GM23338 (cell line): Measurements from ENCODE around the gene AKAP13. TPM values are rescaled to one million over a fixed set of nuclear protein-coding genes. Genes with fewer than 3 reads are reported as not detected.

Source experiments
- ATAC-seq: fragments of 200-7000 bp; cut with Tn5 transposase; 3 replicates; pipeline ENCODE4 v1.9.1; 2020
- DNase-seq: peaks from one replicate; pipeline ENCODE4 v3.0.0-alpha.2; 2015; ENCODE audit warnings: low spot score
- H2AFZ ChIP-seq: fragments of 200-600 bp; sonication (generic); 2 replicates; pipeline ENCODE4 v1.8.0; 2016; ENCODE audit warnings: antibody characterized with exemption, mild to moderate bottlenecking, moderate library complexity
- H3F3A ChIP-seq: fragments of 200-600 bp; sonication (generic); replicated peaks from 2 replicates; pipeline ENCODE4 v1.8.0; 2017; ENCODE audit warnings: antibody characterized with exemption, mixed run types, low read depth
- H3K27ac ChIP-seq: fragments of 200-600 bp; sonication (generic); 2 replicates; pipeline ENCODE4 v1.6.1; 2016; ENCODE audit warnings: low read depth
- H3K27me3 ChIP-seq: fragments of 200-600 bp; sonication (generic); 2 replicates; pipeline ENCODE4 v1.8.0; 2016; ENCODE audit warnings: mild to moderate bottlenecking, mixed run types, moderate library complexity; ENCODE audit not compliant: insufficient read depth
- H3K36me3 ChIP-seq: fragments of 200-600 bp; sonication (generic); 2 replicates; pipeline ENCODE4 v1.8.0; 2016; ENCODE audit warnings: mild to moderate bottlenecking; ENCODE audit not compliant: insufficient read depth
- H3K4me1 ChIP-seq: fragments of 200-600 bp; sonication (generic); 2 replicates; pipeline ENCODE4 v1.8.0; 2016; ENCODE audit warnings: mild to moderate bottlenecking, moderate library complexity; ENCODE audit not compliant: insufficient read depth
- H3K4me2 ChIP-seq: fragments of 200-600 bp; sonication (generic); 2 replicates; pipeline ENCODE4 v1.7.1; 2017; ENCODE audit warnings: mixed run types
- H3K4me3 ChIP-seq: fragments of 200-600 bp; sonication (generic); 2 replicates; pipeline ENCODE4 v1.6.1; 2016; ENCODE audit warnings: mixed run types
- H3K79me2 ChIP-seq: fragments of 200-600 bp; sonication (generic); replicated peaks from 2 replicates; pipeline ENCODE4 v1.8.0; 2017; ENCODE audit warnings: mild to moderate bottlenecking; ENCODE audit not compliant: insufficient read depth
- H3K9me2 ChIP-seq: fragments of 200-600 bp; sonication (generic); 2 replicates; pipeline ENCODE4 v1.8.0; 2017; ENCODE audit not compliant: insufficient read depth
- H4K20me1 ChIP-seq: fragments of 200-600 bp; sonication (generic); replicated peaks from 2 replicates; pipeline ENCODE4 v1.8.0; 2017; ENCODE audit warnings: mild to moderate bottlenecking; ENCODE audit not compliant: insufficient read depth
- H3K27ac Mint-ChIP-seq: 2 replicates; pipeline ENCODE4 v1.8.0; 2020; ENCODE audit warnings: inconsistent platforms, mild to moderate bottlenecking, moderate library complexity, mixed read lengths
- H3K27me3 Mint-ChIP-seq: 3 replicates; pipeline ENCODE4 v1.8.0; 2022; ENCODE audit warnings: low read depth, mild to moderate bottlenecking, moderate library complexity, mixed read lengths, inconsistent platforms; ENCODE audit not compliant: insufficient read depth, poor library complexity
- H3K36me3 Mint-ChIP-seq: 3 replicates; pipeline ENCODE4 v1.8.0; 2021; ENCODE audit warnings: low read depth, mild to moderate bottlenecking, inconsistent platforms, moderate library complexity, mixed read lengths
- H3K4me1 Mint-ChIP-seq: 3 replicates; pipeline ENCODE4 v1.8.0; 2020; ENCODE audit warnings: mild to moderate bottlenecking, inconsistent platforms, mixed read lengths
- H3K4me3 Mint-ChIP-seq: 3 replicates; pipeline ENCODE4 v1.8.0; 2021; ENCODE audit warnings: moderate library complexity, mild to moderate bottlenecking, inconsistent platforms, mixed read lengths
- H3K9me3 Mint-ChIP-seq: 3 replicates; pipeline ENCODE4 v1.8.0; 2020; ENCODE audit warnings: moderate library complexity, mild to moderate bottlenecking, inconsistent platforms, mixed read lengths
- JUNB ChIP-seq: IDR thresholded peaks from one replicate; pipeline ENCODE4 v1.6.1; 2016; ENCODE audit warnings: antibody characterized with exemption; ENCODE audit not compliant: unreplicated experiment
- STAT1 ChIP-seq: IDR thresholded peaks from one replicate; pipeline ENCODE4 v1.6.1; 2016; ENCODE audit warnings: antibody characterized with exemption; ENCODE audit not compliant: unreplicated experiment
- polyA plus RNA-seq: library from polyadenylated mRNA; unstranded; fragments of >200 nt; fragmentation: Nextera tagmentation; extraction: Ambion mirVana; gene quantifications from 2 replicates; pipeline ENCODE4 v1.2.1, GENCODE V29; 2016
- total RNA-seq: library from RNA; depleted of rRNA; stranded (reverse); fragments of >200 nt; shearing (Covaris generic); gene quantifications from 2 replicates; pipeline ENCODE4 v1.2.3, GENCODE V29; 2014
- TF ChIP-seq, protein P1 (sequence below): fragments of 250-450 bp; sonication (Bioruptor Pico); IDR thresholded peaks from 2 replicates; pipeline ENCODE4 v1.5.0; 2020; ENCODE audit warnings: mild to moderate bottlenecking, moderate library complexity
- TF ChIP-seq, protein P2 (sequence below): IDR thresholded peaks from 2 replicates; pipeline ENCODE4 v1.6.1; 2016; ENCODE audit warnings: antibody characterized with exemption
- TF ChIP-seq, protein P3 (sequence below): IDR thresholded peaks from one replicate; pipeline ENCODE4 v1.6.1; 2018; ENCODE audit warnings: antibody characterized with exemption; ENCODE audit not compliant: unreplicated experiment
- TF ChIP-seq, protein P4 (sequence below), 2 experiments: fragments of 200-600 bp in 1 of 2; sonication (generic) in 1 of 2; conservative IDR thresholded peaks; 2 replicates each; pipeline versions ENCODE4 v1.5.1 to v1.6.1; 2016 to 2017; ENCODE audit warnings: antibody characterized with exemption in 2 of 2, low read depth in 2 of 2, mild to moderate bottlenecking in 2 of 2, moderate library complexity in 1 of 2

Gene AKAP13
- total and polyA plus RNA-seq, 2 experiments from 2014 or later, result 46.2 to 60.7 TPM

DNA sequence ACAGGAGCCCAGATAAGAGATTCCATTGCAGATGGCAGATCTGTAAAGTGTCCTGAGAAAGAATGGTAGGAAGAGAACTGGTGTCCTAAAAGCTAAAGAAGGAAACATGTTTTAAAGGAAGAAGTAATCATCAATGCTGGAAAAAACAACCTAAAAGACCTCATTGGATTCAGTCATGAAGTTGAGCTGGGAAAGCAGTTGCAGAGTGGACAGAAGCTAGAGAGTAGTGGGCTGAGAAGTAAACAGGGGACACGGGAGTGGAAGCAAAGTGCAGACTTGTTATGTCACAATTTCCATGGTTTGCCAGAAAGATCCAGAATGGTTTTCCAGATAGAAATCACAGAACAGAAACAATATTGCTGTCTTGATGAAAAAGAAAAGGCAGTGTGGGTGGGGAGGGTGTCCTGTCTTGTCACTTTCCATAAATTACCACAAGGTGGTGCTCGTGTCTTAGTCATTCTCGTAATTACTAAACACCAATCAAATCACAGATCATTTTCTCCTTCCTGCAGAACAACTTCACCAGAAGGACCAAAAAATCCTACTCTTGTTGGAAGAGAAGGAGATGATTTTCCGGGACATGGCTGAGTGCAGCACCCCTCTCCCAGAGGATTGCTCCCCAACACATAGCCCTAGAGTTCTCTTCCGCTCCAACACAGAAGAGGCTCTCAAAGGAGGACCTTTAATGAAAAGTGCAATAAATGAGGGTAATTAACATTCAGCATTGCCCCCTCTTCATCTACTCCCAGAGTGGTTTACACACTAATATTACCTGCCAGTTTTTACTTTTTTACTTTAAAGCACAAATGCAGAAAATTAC lies 349.8 kb downstream of the AKAP13 start:
- H3K36me3 Mint-ChIP-seq, result peaks cover 59% of the 10 kb centered on the region
- H3K4me3 Mint-ChIP-seq, result no peak overlapping the region

DNA sequence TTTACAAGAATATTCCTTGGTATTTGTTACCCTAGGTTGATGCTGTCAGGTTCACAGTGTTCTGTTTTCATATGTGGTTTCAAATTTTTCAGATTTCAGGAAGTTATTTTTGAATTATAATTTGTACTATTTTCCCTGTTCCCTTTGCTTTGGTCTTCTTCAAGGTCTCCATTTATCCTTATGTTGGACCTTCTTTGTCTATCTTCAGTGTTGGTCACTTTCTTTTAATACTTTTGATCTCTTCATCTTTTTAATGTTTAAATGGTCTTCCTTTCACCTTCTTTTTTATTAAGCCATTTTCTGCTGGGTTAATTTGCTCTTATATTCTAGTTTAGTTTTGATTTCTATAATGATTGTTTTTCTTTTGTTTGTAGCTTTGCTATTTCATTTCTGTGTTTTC lies 353.0 kb downstream of the AKAP13 start:
- Histone ChIP-seq H3K4me2 (no peak overlapping the region), H2AFZ (no peak overlapping the region), H3K36me3 (peaks cover 27% of the 10 kb centered on the region; the same call in 1 of the 2 replicates), H4K20me1 (peaks cover 3% of the 10 kb centered on the region; the same call in 1 of the 2 replicates), H3K27me3 (no peaks in the 10 kb centered on the region), H3K9me2 (no peaks in the 10 kb centered on the region), H3K4me1 (no peaks in the 10 kb centered on the region), H3K27ac (no peak overlapping the region), H3K79me2 (no peaks in the 10 kb centered on the region), H3F3A (0 out of 2 replicates have a peak, but pooled peaks cover 7% of the 10 kb centered on the region), H3K4me3 (no peak overlapping the region)
- H3K27ac Mint-ChIP-seq, result no peak overlapping the region
- peaks cover 27% of the 10 kb centered on the region for H3K9me3 Mint-ChIP-seq
- H3K4me1 Mint-ChIP-seq, result no peaks in the 10 kb centered on the region
- ATAC-seq, result no peak
- DNase-seq, result no peak
- H3K27me3 Mint-ChIP-seq, result peaks cover 3% of the 10 kb centered on the region
- H3K36me3 Mint-ChIP-seq, result peaks cover 78% of the 10 kb centered on the region
- H3K4me3 Mint-ChIP-seq, result no peak overlapping the region
- TF ChIP-seq, protein P1, sequence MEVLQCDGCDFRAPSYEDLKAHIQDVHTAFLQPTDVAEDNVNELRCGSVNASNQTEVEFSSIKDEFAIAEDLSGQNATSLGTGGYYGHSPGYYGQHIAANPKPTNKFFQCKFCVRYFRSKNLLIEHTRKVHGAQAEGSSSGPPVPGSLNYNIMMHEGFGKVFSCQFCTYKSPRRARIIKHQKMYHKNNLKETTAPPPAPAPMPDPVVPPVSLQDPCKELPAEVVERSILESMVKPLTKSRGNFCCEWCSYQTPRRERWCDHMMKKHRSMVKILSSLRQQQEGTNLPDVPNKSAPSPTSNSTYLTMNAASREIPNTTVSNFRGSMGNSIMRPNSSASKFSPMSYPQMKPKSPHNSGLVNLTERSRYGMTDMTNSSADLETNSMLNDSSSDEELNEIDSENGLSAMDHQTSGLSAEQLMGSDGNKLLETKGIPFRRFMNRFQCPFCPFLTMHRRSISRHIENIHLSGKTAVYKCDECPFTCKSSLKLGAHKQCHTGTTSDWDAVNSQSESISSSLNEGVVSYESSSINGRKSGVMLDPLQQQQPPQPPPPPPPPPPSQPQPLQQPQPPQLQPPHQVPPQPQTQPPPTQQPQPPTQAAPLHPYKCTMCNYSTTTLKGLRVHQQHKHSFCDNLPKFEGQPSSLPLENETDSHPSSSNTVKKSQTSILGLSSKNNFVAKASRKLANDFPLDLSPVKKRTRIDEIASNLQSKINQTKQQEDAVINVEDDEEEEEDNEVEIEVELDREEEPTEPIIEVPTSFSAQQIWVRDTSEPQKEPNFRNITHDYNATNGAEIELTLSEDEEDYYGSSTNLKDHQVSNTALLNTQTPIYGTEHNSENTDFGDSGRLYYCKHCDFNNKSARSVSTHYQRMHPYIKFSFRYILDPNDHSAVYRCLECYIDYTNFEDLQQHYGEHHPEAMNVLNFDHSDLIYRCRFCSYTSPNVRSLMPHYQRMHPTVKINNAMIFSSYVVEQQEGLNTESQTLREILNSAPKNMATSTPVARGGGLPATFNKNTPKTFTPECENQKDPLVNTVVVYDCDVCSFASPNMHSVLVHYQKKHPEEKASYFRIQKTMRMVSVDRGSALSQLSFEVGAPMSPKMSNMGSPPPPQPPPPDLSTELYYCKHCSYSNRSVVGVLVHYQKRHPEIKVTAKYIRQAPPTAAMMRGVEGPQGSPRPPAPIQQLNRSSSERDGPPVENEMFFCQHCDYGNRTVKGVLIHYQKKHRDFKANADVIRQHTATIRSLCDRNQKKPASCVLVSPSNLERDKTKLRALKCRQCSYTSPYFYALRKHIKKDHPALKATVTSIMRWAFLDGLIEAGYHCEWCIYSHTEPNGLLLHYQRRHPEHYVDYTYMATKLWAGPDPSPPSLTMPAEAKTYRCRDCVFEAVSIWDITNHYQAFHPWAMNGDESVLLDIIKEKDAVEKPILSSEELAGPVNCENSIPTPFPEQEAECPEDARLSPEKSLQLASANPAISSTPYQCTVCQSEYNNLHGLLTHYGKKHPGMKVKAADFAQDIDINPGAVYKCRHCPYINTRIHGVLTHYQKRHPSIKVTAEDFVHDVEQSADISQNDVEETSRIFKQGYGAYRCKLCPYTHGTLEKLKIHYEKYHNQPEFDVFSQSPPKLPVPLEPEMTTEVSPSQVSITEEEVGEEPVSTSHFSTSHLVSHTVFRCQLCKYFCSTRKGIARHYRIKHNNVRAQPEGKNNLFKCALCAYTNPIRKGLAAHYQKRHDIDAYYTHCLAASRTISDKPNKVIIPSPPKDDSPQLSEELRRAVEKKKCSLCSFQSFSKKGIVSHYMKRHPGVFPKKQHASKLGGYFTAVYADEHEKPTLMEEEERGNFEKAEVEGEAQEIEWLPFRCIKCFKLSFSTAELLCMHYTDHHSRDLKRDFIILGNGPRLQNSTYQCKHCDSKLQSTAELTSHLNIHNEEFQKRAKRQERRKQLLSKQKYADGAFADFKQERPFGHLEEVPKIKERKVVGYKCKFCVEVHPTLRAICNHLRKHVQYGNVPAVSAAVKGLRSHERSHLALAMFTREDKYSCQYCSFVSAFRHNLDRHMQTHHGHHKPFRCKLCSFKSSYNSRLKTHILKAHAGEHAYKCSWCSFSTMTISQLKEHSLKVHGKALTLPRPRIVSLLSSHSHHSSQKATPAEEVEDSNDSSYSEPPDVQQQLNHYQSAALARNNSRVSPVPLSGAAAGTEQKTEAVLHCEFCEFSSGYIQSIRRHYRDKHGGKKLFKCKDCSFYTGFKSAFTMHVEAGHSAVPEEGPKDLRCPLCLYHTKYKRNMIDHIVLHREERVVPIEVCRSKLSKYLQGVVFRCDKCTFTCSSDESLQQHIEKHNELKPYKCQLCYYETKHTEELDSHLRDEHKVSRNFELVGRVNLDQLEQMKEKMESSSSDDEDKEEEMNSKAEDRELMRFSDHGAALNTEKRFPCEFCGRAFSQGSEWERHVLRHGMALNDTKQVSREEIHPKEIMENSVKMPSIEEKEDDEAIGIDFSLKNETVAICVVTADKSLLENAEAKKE (CRISPR knock-in tag), result no peak
- TF ChIP-seq, protein P2, sequence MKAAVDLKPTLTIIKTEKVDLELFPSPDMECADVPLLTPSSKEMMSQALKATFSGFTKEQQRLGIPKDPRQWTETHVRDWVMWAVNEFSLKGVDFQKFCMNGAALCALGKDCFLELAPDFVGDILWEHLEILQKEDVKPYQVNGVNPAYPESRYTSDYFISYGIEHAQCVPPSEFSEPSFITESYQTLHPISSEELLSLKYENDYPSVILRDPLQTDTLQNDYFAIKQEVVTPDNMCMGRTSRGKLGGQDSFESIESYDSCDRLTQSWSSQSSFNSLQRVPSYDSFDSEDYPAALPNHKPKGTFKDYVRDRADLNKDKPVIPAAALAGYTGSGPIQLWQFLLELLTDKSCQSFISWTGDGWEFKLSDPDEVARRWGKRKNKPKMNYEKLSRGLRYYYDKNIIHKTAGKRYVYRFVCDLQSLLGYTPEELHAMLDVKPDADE, result no peak
- TF ChIP-seq STAT1, result no peak
- TF ChIP-seq, protein P3, sequence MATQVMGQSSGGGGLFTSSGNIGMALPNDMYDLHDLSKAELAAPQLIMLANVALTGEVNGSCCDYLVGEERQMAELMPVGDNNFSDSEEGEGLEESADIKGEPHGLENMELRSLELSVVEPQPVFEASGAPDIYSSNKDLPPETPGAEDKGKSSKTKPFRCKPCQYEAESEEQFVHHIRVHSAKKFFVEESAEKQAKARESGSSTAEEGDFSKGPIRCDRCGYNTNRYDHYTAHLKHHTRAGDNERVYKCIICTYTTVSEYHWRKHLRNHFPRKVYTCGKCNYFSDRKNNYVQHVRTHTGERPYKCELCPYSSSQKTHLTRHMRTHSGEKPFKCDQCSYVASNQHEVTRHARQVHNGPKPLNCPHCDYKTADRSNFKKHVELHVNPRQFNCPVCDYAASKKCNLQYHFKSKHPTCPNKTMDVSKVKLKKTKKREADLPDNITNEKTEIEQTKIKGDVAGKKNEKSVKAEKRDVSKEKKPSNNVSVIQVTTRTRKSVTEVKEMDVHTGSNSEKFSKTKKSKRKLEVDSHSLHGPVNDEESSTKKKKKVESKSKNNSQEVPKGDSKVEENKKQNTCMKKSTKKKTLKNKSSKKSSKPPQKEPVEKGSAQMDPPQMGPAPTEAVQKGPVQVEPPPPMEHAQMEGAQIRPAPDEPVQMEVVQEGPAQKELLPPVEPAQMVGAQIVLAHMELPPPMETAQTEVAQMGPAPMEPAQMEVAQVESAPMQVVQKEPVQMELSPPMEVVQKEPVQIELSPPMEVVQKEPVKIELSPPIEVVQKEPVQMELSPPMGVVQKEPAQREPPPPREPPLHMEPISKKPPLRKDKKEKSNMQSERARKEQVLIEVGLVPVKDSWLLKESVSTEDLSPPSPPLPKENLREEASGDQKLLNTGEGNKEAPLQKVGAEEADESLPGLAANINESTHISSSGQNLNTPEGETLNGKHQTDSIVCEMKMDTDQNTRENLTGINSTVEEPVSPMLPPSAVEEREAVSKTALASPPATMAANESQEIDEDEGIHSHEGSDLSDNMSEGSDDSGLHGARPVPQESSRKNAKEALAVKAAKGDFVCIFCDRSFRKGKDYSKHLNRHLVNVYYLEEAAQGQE, result no peak

More for the DNA sequence above, 349.8 kb downstream of the AKAP13 start:
- ATAC-seq (peak; percentile 76), DNase-seq (peak; percentile 83)
- Mint-ChIP-seq H3K27me3 (no peaks in the 10 kb centered on the region), H3K9me3 (peaks cover 27% of the 10 kb centered on the region), H3K4me1 (no peaks in the 10 kb centered on the region), H3K27ac (no peak overlapping the region)
- 0 out of 2 replicates have a peak, but pooled peaks cover 7% of the 10 kb centered on the region for H3F3A ChIP-seq
- no peak overlapping the region for H3K4me3 ChIP-seq
- no peaks in the 10 kb centered on the region for H3K4me1 ChIP-seq
- TF ChIP-seq, protein P4, sequence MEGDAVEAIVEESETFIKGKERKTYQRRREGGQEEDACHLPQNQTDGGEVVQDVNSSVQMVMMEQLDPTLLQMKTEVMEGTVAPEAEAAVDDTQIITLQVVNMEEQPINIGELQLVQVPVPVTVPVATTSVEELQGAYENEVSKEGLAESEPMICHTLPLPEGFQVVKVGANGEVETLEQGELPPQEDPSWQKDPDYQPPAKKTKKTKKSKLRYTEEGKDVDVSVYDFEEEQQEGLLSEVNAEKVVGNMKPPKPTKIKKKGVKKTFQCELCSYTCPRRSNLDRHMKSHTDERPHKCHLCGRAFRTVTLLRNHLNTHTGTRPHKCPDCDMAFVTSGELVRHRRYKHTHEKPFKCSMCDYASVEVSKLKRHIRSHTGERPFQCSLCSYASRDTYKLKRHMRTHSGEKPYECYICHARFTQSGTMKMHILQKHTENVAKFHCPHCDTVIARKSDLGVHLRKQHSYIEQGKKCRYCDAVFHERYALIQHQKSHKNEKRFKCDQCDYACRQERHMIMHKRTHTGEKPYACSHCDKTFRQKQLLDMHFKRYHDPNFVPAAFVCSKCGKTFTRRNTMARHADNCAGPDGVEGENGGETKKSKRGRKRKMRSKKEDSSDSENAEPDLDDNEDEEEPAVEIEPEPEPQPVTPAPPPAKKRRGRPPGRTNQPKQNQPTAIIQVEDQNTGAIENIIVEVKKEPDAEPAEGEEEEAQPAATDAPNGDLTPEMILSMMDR (conservative IDR thresholded peaks at IDR 0.05; ENCODE audit: low read depth in 2 of 2), result peak; percentile 76 to 84
- no peak for TF ChIP-seq JUNB
- no peaks in the 10 kb centered on the region for H3K9me2 ChIP-seq
- no peaks in the 10 kb centered on the region for H3K79me2 ChIP-seq
- peaks cover 24% of the 10 kb centered on the region; the same call in 1 of the 2 replicates for H3K36me3 ChIP-seq
- peaks cover 3% of the 10 kb centered on the region; the same call in 1 of the 2 replicates for H4K20me1 ChIP-seq
- H2AFZ ChIP-seq, result no peak overlapping the region
- H3K4me2 ChIP-seq, result no peak overlapping the region
- H3K27ac ChIP-seq, result peak overlapping the region; percentile 64; the same call in 1 of the 2 replicates
- no peaks in the 10 kb centered on the region for H3K27me3 ChIP-seq
